Embryonic facial prominence (tissue), 1 donor: ENCODE results near the gene ADAMTS3.
"Not testable (repeated sequence)": the region's sequence is repeated elsewhere in the genome, so short reads cannot be mapped to it uniquely, and the experiment has no call there.

Source experiments
- DNase-seq: peaks from one replicate; pipeline ENCODE4 v3.0.0-alpha.2; 2016; ENCODE audit errors: extremely low spot score

Gene ADAMTS3

GRCh38 chr4:72553540-72554337 is 15.3 kb downstream of the ADAMTS3 start:
- no peak for DNase-seq

GRCh38 chr4:72552447-72552846 is 16.6 kb downstream of the ADAMTS3 start:
- DNase-seq, result no peak

- no peak for DNase-seq
Measured at GRCh38 chr4:72546456-72546855, 22.6 kb downstream of the ADAMTS3 start.

- DNase-seq, result not testable (repeated sequence)
Measured at GRCh38 chr4:72540694-72541093, 28.3 kb downstream of the ADAMTS3 start.

GRCh38 chr4:72538006-72538405 is 31.0 kb downstream of the ADAMTS3 start:
- DNase-seq, result no peak

- DNase-seq, result no peak
Measured at GRCh38 chr4:72536443-72536842, 32.6 kb downstream of the ADAMTS3 start.

- DNase-seq, result no peak
Measured at GRCh38 chr4:72531768-72532290, 37.2 kb downstream of the ADAMTS3 start.

GRCh38 chr4:72531322-72531721 is 37.7 kb downstream of the ADAMTS3 start:
- no peak for DNase-seq

GRCh38 chr4:72529148-72529822 is 39.7 kb downstream of the ADAMTS3 start:
- DNase-seq, result no peak

GRCh38 chr4:72527038-72527646 is 41.9 kb downstream of the ADAMTS3 start:
- no peak for DNase-seq

GRCh38 chr4:72525938-72526337 is 43.1 kb downstream of the ADAMTS3 start:
- DNase-seq, result no peak

GRCh38 chr4:72522440-72522839 is 46.6 kb downstream of the ADAMTS3 start:
- DNase-seq, result no peak

GRCh38 chr4:72513227-72513626 is 55.8 kb downstream of the ADAMTS3 start:
- DNase-seq, result no peak

GRCh38 chr4:72507860-72508419 is 61.1 kb downstream of the ADAMTS3 start:
- no peak for DNase-seq

- no peak for DNase-seq
Measured at GRCh38 chr4:72507167-72507566, 61.9 kb downstream of the ADAMTS3 start.

GRCh38 chr4:72505314-72505744 is 63.7 kb downstream of the ADAMTS3 start:
- no peak for DNase-seq

- no peak for DNase-seq
Measured at GRCh38 chr4:72500214-72500613, 68.8 kb downstream of the ADAMTS3 start.

- DNase-seq, result no peak
Measured at GRCh38 chr4:72496119-72496518, 72.9 kb downstream of the ADAMTS3 start.

- DNase-seq, result no peak
Measured at GRCh38 chr4:72494156-72494555, 74.9 kb downstream of the ADAMTS3 start.

GRCh38 chr4:72489267-72489666 is 79.8 kb downstream of the ADAMTS3 start:
- DNase-seq, result no peak

GRCh38 chr4:72486991-72487390 is 82.0 kb downstream of the ADAMTS3 start:
- DNase-seq, result no peak

GRCh38 chr4:72484981-72485380 is 84.0 kb downstream of the ADAMTS3 start:
- DNase-seq, result no peak
